CD4-positive, CD25-positive, alpha-beta regulatory T cell (primary cell): ENCODE data around the gene TMEM39B. TPM values are rescaled to one million over a fixed set of nuclear protein-coding genes. Genes with fewer than 3 reads are reported as not detected.
"Not testable (repeated sequence)": the region's sequence is repeated elsewhere in the genome, so short reads cannot be mapped to it uniquely, and the experiment has no call there.

Experiments used
- ATAC-seq, 2 donors: fragments of 150-1000 bp; cut with Tn5 transposase; one replicate each; pipeline ENCODE4 v1.10.0; 2021; ENCODE audit warnings: low read depth in 2 of 2, moderate number of reproducible peaks in 2 of 2, moderate library complexity in 1 of 2
- DNase-seq, 3 donors: peaks; one replicate each; pipeline versions ENCODE4 v3.0.0 to v3.0.0-alpha.2; 2012 to 2022; ENCODE audit warnings: mixed read lengths in 1 of 3
- H3K27ac ChIP-seq: one replicate; pipeline ENCODE4 v1.7.0; 2013; ENCODE audit warnings: mild to moderate bottlenecking, low read length; ENCODE audit not compliant: insufficient read depth, poor library complexity, severe bottlenecking
- H3K27me3 ChIP-seq: one replicate; pipeline ENCODE4 v1.7.0; 2013; ENCODE audit warnings: low read length; ENCODE audit not compliant: control insufficient read depth, insufficient read depth
- H3K36me3 ChIP-seq: one replicate; pipeline ENCODE4 v1.7.0; 2013; ENCODE audit warnings: mild to moderate bottlenecking, low read length, moderate library complexity; ENCODE audit not compliant: control insufficient read depth, insufficient read depth
- H3K4me1 ChIP-seq: 2 replicates; pipeline ENCODE4 v1.7.0; 2013; ENCODE audit warnings: mild to moderate bottlenecking, low read length; ENCODE audit not compliant: insufficient read depth, control insufficient read depth, poor library complexity, severe bottlenecking
- H3K4me3 ChIP-seq: one replicate; pipeline ENCODE4 v1.7.0; 2013; ENCODE audit warnings: low read depth, mild to moderate bottlenecking, low read length, moderate library complexity
- H3K9me3 ChIP-seq, 2 experiments: 1 replicate in 1 of 2; 2 replicates in 1 of 2; pipeline ENCODE4 v1.7.0; 2013; ENCODE audit warnings: low read length in 2 of 2, mild to moderate bottlenecking in 1 of 2, moderate library complexity in 1 of 2; ENCODE audit not compliant: control insufficient read depth in 2 of 2
- H3K27ac Mint-ChIP-seq, 3 donors: one replicate each; pipeline ENCODE4 v1.8.0; 2020 to 2022; ENCODE audit warnings: mild to moderate bottlenecking in 3 of 3, mixed read lengths in 3 of 3, moderate library complexity in 2 of 3
- H3K27me3 Mint-ChIP-seq: one replicate; pipeline ENCODE4 v1.8.0; 2022; ENCODE audit warnings: mild to moderate bottlenecking, mixed read lengths
- H3K36me3 Mint-ChIP-seq: one replicate; pipeline ENCODE4 v1.8.0; 2020; ENCODE audit warnings: mixed read lengths
- H3K4me1 Mint-ChIP-seq, 4 donors: one replicate each; pipeline ENCODE4 v1.8.0; 2020 to 2022; ENCODE audit warnings: mixed read lengths in 4 of 4, mild to moderate bottlenecking in 1 of 4
- H3K4me3 Mint-ChIP-seq, 4 donors: one replicate each; pipeline ENCODE4 v1.8.0; 2020 to 2022; ENCODE audit warnings: mild to moderate bottlenecking in 4 of 4, mixed read lengths in 4 of 4, moderate library complexity in 3 of 4
- H3K9me3 Mint-ChIP-seq, 7 donors: one replicate each; pipeline ENCODE4 v1.8.0; 2020 to 2022; ENCODE audit warnings: mixed read lengths in 7 of 7, mild to moderate bottlenecking in 3 of 7, moderate library complexity in 2 of 7
- polyA plus RNA-seq, 4 donors: library from polyadenylated mRNA; unstranded; fragments of 300-500 nt; fragmentation: Illumina TruSeq; gene quantifications; one replicate each; pipeline ENCODE4 v1.2.3, GENCODE V29; 2021
- total RNA-seq: library from RNA; stranded (reverse); gene quantifications from one replicate; pipeline ENCODE4 v1.2.3, GENCODE V29; 2022

Gene TMEM39B
- total and polyA plus RNA-seq, 5 donors from 2014 or later: 2.3 to 13.1 (median 2.8) TPM

DNA sequence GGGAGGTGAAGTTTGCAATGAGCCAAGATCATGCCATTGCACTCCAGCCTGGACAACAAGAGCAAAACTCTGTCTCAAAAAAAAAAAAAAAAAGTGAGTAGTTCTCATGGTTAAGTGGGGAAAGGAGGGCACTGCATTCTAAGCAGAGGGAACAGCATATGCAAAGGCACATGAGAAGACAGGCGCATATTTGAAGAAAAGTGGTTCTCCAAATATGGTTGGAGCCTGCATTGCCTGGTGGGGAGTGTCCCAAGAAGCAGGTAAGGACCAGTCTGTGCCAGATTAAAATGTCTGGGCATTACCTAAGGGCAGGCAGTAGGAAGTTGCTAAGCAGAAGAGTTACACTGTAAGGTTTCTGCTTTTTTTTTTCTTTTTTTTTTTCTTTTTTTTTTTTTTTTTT is 32.6 kb downstream of the TMEM39B start:
- ATAC-seq: no peak
- DNase-seq: no peak
- Histone ChIP-seq H3K4me1 (peaks cover 26% of the 10 kb centered on the region), H3K9me3 (no peaks in the 10 kb centered on the region), H3K27me3 (no peaks in the 10 kb centered on the region), H3K4me3 (no peak overlapping the region), H3K27ac (no peak overlapping the region), H3K36me3 (peaks cover 13% of the 10 kb centered on the region)
- Mint-ChIP-seq H3K27ac (no peak overlapping the region), H3K9me3 (no peaks in the 10 kb centered on the region), H3K36me3 (peaks cover 3% of the 10 kb centered on the region), H3K4me1 (peaks cover 10 to 38% (median 23%) of the 10 kb centered on the region in 4 donors), H3K27me3 (no peaks in the 10 kb centered on the region), H3K4me3 (peak overlapping the region in 2 of 4 donors; percentile 75 to 86)

DNA sequence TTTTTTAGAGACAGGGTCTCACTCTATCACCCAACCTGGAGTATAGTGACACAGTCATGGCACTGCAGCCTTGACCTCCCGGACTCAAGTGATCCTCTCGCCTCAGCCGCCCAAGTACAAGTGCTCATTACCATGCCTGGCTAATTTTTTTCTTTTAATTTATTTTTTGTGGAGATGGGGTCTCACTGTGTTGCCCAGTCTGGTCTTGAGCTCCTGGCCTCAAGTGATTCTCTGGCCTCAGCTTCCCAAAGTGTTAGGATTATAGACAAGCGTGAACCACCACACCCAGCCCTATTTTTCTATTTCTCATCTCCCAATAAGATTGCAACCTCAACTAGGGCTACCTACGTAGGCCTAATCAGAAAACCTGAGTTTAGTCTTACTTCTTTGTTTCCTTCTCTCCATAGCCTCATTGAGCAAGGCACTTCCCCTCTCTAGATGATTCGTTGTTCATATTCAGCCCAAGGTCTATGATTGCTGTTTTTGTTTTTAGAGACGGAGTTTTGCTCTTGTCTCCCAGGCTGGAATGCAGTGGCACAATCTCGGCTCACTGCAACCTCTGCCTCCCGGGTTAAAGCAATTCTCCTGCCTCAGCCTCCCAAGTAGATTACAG is 34.0 kb downstream of the TMEM39B start:
- Mint-ChIP-seq H3K4me1 (peaks cover 21 to 53% (median 35%) of the 10 kb centered on the region in 4 donors), H3K4me3 (peak overlapping the region; percentile 76 to 100 (median 98)), H3K27me3 (no peaks in the 10 kb centered on the region), H3K36me3 (no peaks in the 10 kb centered on the region), H3K27ac (peak overlapping the region; percentile 70 to 98 (median 77)), H3K9me3 (no peaks in the 10 kb centered on the region)
- ATAC-seq: no peak
- Histone ChIP-seq H3K27me3 (no peaks in the 10 kb centered on the region), H3K9me3 (no peaks in the 10 kb centered on the region), H3K4me3 (no peak overlapping the region), H3K4me1 (peaks cover 40% of the 10 kb centered on the region), H3K36me3 (peaks cover 6% of the 10 kb centered on the region), H3K27ac (peak overlapping the region; percentile 90)
- DNase-seq: no peak

DNA sequence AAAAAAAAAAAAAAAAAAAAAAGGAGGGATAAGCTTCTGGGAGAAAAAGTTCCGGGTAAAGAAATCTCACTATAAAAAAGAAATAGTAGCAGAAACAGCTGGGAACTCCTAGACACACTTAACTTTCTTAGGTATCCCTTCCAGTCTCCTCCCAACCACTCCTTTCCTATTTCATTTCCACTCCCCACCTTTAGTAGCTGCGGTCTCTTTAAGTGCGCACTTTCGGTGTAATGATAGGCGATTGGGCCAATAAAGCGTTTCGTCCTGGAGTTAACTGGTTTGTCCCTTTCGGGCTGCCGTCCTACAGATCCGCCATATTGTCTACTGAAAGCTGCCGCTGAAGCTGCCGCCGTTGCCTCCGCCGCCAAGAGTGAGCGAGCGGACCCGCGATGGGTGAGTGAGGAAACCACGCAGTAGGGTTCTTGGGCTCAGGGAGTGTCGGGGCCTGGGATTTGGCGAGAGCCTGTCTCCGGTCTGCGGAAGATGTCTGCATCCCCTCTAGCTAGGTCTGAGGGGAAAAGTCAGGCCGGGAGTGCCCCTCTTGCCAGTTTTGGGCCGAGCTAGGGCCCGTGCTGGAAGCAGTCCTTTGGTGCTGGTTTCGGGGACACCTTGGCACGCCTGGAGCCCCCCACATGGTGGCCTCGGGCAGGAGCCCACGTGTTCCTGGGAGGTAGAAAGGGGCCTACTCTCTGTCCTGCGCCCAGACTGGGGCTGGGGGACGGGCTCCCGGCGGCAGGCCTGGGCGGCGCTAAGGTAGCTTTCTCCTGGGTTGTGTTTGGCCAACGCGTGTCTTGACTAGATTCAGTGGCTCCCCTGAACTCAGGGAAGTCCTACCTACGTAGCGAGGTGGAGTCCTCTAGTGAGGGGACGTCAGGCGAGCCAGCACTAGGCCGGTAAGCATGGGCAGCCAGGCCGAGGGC is 35.3 kb downstream of the TMEM39B start, which contains the start of gene KPNA6:
KPNA6 (plus strand) TSS at position 315 of the 920 bp plus-strand sequence; CDS start at position 390, 75 bp downstream.
- Mint-ChIP-seq H3K4me1 (peaks cover 27 to 63% (median 45%) of the 10 kb centered on the region in 4 donors), H3K4me3 (peak within 1 kb of the TSS; percentile 97 to 100 (median 98))
- peak within 1 kb of the TSS; percentile 90 for H3K27ac ChIP-seq

DNA sequence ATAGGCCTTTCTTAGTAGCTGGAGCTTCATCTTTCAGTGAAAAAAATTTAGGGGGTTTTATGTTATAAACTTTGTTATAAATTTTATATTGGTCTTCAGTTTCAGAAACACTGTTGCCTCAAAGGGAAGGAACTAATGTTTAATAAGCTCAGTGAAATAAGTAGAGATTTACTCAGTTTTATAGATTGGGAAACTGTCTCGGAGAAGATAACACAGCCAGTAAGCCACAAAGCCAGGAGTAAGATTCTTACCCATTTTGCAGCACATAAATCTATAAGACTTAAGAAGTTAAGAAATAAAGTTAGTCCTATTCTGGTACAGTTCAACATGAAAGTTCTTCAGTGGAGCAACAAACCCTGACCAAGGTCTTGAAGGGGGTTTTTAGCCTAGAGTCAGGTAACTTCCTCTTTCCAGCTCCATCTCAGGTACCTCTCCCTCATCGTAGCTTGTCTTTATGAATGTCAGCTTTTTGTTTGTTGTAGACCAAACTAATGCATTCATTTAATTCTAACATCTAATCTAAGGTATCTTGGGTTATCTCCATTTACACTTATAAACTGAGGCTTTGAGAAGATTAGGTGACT is 38.4 kb downstream of the TMEM39B start:
- H3K36me3 ChIP-seq: no peaks in the 10 kb centered on the region
- peak overlapping the region in 2 of 3 donors; percentile 71 for H3K27ac Mint-ChIP-seq
- no peak for ATAC-seq
- DNase-seq: no peak
- H3K27me3 ChIP-seq: no peaks in the 10 kb centered on the region
- peak overlapping the region; percentile 52 to 100 (median 93) for H3K4me3 Mint-ChIP-seq
- no peaks in the 10 kb centered on the region for H3K9me3 Mint-ChIP-seq
- peak overlapping the region; percentile 54 for H3K4me3 ChIP-seq
- peaks cover 29 to 81% (median 51%) of the 10 kb centered on the region in 4 donors for H3K4me1 Mint-ChIP-seq
- no peaks in the 10 kb centered on the region for H3K9me3 ChIP-seq
- peaks cover 60% of the 10 kb centered on the region for H3K4me1 ChIP-seq
- H3K27ac ChIP-seq: no peak overlapping the region
- no peaks in the 10 kb centered on the region for H3K27me3 Mint-ChIP-seq
- H3K36me3 Mint-ChIP-seq: peaks cover 4% of the 10 kb centered on the region

More for the DNA sequence above, 35.3 kb downstream of the TMEM39B start, which contains the start of gene KPNA6:
- H3K27me3 ChIP-seq: no peaks in the 10 kb centered on the region
- ATAC-seq (peak; percentile 85 to 86), DNase-seq (peak; percentile 88 to 97 (median 94))
- H3K4me3 ChIP-seq: peak within 1 kb of the TSS; percentile 99
- no peaks in the 10 kb centered on the region for H3K9me3 ChIP-seq
- Mint-ChIP-seq H3K9me3 (no peaks in the 10 kb centered on the region), H3K27me3 (no peaks in the 10 kb centered on the region), H3K36me3 (no peaks in the 10 kb centered on the region), H3K27ac (peak within 1 kb of the TSS; percentile 98 to 99 (median 98))
- H3K36me3 ChIP-seq: no peaks in the 10 kb centered on the region
- H3K4me1 ChIP-seq: peaks cover 48% of the 10 kb centered on the region

DNA sequence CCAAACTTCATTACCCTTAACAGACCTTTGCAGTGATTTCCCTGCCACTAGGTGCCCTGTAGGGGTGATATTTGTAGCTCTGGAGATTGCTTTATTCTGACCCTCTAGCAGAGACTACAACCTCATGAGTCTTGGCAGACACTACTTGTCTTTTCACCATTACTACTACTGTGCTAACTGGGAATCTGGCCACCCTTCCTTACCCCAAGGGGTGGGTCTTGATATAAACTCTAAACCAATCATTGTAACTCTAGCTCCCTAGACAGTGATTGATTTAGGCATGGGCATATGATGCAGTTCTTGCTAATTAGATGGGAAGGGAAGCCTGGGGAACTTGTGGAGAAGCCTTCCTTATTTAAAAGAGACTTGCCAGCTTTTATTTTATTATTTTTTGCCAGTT is 39.0 kb downstream of the TMEM39B start:
- Mint-ChIP-seq H3K9me3 (no peaks in the 10 kb centered on the region), H3K4me3 (peak overlapping the region; percentile 52 to 100 (median 93)), H3K36me3 (peaks cover 7% of the 10 kb centered on the region), H3K27me3 (no peaks in the 10 kb centered on the region), H3K27ac (peak overlapping the region; percentile 3 to 71 (median 71)), H3K4me1 (peaks cover 27 to 87% (median 53%) of the 10 kb centered on the region in 4 donors)
- Histone ChIP-seq H3K27me3 (no peaks in the 10 kb centered on the region), H3K9me3 (no peaks in the 10 kb centered on the region), H3K27ac (no peak overlapping the region), H3K4me1 (peaks cover 60% of the 10 kb centered on the region), H3K36me3 (no peaks in the 10 kb centered on the region), H3K4me3 (peak overlapping the region; percentile 54)
- DNase-seq (no peak), ATAC-seq (no peak)

DNA sequence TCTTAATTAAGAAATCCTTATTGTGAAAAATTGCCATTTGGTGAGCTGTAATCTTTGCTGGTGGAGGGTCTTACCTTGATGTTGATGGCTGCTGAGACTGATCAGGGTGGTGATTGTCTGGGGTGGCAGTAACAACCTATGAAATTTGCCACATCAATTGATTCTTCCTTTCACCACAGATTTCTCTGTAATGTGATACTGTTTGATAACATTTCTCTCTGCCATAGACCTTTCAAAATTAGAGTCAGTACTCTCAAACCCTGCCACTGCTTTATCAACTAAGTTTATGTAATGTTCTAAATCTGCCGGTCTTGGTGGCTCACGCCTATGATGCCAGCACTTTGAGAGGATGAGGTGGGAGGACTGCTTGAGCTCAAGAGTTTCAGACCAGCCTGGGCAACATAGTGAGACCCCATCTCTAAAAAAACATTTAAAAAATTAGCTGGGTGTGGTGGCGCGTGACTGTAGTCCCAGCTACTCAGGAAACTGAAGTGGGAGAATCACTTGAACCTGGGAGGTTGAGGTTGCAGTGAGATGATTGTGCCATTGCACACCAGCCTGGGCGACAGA is 40.2 kb downstream of the TMEM39B start:
- ATAC-seq: no peak

DNA sequence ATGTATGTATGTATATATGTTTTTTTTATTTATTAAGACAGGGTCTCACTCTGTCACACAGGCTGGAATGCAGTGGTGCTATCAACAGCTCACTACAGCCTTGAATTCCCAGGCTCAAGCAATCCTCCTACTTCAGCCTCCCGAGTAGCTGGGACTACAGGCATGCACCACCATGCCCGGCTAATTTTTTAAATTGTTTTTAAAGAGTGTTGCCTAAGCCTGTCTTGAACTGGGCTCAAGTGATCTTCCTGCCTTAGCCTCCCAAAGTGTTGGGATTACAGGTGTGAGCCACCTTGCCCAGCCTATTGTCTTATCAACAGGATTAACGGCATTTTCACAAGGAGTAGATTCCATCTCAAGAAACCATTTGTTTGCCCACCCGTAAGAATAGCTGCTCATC is 40.7 kb downstream of the TMEM39B start:
- Mint-ChIP-seq H3K27ac (peak overlapping the region in 1 of 3 donors; percentile 78), H3K4me1 (peaks cover 19 to 90% (median 54%) of the 10 kb centered on the region in 4 donors), H3K4me3 (peak overlapping the region in 3 of 4 donors; percentile 17 to 73 (median 63))
- ATAC-seq, H3K36me3 Mint-ChIP-seq, DNase-seq, H3K36me3 ChIP-seq, H3K27me3 ChIP-seq, H3K27ac ChIP-seq, H3K27me3 Mint-ChIP-seq, H3K9me3 Mint-ChIP-seq, H3K9me3 ChIP-seq: not testable (repeated sequence)
- Histone ChIP-seq H3K4me3 (peak overlapping the region; percentile 40), H3K4me1 (peaks cover 55% of the 10 kb centered on the region)

More for the DNA sequence above, 40.2 kb downstream of the TMEM39B start:
- Histone ChIP-seq H3K4me3 (no peak overlapping the region), H3K27me3 (no peaks in the 10 kb centered on the region), H3K9me3 (no peaks in the 10 kb centered on the region), H3K27ac (no peak overlapping the region), H3K36me3 (no peaks in the 10 kb centered on the region), H3K4me1 (peaks cover 54% of the 10 kb centered on the region)
- Mint-ChIP-seq H3K27me3 (no peaks in the 10 kb centered on the region), H3K4me1 (peaks cover 20 to 87% (median 51%) of the 10 kb centered on the region in 4 donors), H3K27ac (peak overlapping the region; percentile 51 to 79 (median 78)), H3K36me3 (peaks cover 9% of the 10 kb centered on the region), H3K9me3 (no peaks in the 10 kb centered on the region), H3K4me3 (peak overlapping the region; percentile 63 to 76 (median 69))
- DNase-seq: peak in 1 of 3 donors; percentile 47
